Measurements from ENCODE around the gene CPB2.

The CPB2 gene

DNA sequence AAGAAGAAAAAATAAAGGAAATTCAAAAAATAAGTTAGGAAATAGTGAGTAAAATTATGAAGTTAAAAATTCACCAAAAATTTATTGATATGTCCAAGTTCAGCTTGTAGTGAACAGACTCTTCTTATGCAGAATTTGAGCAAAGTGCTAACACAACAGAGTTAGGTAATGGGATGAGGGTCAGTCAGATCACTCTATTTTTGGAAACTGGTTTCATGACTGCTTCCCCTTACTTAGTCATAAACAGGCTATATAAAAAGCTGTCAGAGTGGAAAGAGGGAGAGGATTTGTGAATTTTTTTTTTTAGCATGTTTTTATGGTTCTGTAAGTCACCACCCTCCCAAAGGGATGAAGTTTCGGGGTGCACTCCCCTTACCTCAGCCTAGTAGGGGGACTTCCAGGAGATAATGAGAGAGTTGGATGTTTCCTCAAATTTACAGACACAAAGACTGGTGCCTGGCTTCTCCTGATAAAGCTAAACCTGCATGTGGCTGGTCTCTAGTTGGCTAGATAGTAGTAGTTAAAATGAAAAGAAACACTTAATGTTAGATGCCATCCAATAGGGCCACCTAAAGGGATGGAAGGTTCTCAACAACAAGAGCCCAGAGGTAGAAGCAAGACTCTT, 4.5 kb downstream of the CPB2 start:
- no peak for DNase-seq (ENCODE audit: low read depth in 2 of 2)

DNA sequence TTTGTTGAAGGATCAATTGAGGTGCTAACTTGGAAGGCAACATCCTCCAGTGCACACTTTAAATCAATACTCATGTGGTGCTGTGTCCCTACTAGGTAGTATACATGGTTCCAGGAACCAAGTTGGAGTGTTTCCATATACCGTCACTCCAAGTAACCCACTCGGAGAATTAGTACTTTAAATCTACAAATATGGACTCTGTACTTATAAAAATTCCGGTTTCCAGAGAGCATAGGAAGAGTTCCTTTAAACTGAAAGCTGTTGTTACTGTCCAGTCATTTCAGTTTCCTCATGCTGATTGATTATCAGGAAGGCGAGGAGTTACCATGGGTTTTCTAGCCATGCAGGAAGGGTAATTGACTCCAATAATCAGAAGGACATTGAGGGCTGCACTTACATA, 7.2 kb downstream of the CPB2 start:
- DNase-seq (ENCODE audit: low read depth in 2 of 2): no peak

DNA sequence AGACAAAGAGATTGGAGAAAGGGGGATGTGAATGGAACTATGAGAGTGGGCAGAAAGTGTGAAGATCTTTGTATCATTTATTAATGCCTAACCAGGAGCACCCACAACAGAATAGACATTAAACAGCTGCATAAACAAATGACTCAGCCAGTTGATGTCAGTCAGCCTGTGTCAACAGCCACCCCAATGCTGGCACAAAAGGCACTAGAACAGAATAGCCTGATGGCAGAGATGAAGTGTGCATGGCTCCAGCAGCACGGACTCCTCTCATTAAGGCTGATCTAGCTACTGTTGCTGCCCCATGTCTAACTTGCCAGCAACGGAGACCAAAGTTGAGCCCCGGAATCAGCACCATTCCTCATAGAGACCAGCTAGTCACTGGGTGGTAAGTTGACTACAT, 7.8 kb downstream of the CPB2 start:
- DNase-seq (ENCODE audit: low read depth in 2 of 2): no peak

DNA sequence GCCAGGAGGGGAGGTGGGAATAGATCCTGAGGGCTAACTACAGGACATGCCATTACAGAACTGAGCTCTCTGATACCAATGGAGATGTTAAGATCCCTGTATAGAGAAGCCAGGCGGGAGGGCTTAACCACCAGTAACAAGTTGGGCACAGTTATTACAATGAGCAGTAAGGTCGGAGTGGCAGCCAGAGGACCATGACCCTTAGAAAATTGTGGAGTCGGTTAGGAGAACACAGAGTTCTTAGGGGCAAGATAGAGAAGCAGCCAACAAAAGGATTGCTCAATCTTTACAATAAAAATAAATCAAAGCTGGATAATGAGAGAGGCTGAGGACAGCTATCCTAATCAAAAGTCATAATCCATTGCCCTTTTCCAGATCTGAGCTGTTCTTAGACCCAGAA, 10.4 kb downstream of the CPB2 start:
- no peak for DNase-seq (ENCODE audit: low read depth in 2 of 2)

DNA sequence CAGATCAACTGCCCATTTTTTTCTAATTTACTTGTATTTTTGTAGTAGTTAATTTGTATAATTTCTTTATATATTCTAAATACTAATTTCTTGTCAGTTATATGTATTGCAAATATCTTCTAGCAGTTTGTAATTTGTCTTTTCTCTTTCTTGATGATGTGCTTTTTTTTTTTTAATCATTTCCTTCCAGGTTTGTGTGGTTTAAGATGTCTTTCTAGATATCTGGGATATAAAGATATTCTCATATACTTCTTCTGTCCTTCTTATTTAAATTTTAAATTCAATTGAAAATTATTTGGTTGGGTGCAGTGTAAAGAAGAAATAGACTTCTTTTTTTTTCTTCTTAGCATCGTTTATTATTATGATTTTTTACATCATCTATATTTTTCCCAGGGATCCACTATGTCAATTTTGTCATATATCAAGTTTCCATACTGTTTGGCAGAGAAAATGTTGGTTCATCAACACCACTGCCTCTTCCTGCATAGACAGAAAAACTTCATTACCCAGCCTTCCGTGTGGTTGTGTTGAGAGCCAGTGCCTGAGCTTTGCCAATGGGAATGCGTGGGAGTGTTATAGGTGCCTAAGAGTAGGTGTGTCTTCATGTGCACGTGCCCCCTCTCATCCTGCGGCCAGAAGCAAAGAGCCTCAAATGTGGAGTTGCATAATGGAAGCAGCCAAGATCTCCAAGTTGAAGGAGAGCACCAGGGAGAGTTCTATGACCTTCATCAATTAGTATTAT, 15.8 kb downstream of the CPB2 start:
- DNase-seq (ENCODE audit: low read depth in 2 of 2): no peak

DNA sequence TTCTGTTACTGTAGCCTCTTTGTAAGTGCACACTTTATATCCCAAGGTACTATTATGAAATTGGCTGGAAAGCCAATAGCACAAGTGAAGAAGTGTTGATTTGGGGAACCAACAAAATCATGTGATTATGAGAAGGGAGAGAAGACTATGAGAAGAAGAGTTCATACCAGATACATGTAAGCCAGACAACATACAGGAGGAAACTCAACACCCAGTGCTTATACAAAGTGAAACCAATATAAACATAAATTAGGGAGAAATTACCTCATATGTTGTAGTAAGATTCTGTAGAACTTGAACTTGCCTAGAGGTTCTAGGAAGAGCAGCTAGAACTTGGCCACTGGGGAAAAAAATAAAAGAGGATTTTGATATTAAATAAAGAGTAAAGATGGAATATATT, 17.4 kb downstream of the CPB2 start:
- no peak for DNase-seq (ENCODE audit: low read depth in 2 of 2)

DNA sequence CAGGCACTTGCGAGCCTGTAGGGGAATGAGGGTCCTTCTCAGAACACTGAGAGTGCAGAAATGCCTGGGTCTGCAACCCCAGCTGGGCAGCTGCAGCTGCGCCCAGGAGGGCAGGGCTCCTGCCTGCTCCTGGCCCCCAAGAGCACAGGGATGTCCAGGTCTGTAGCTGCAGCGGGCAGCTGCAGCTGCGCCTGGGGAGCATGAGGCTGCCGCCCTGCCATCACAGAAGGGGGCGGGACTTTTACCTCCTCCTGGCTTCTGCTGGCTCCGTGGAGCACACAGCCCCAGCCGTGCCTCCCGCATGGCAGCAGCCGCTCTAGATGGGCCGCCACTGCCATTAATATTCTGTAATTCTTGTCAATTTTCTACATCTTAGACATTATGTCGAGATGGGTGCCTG, 17.8 kb downstream of the CPB2 start:
- no peak for DNase-seq (ENCODE audit: low read depth in 2 of 2)

DNA sequence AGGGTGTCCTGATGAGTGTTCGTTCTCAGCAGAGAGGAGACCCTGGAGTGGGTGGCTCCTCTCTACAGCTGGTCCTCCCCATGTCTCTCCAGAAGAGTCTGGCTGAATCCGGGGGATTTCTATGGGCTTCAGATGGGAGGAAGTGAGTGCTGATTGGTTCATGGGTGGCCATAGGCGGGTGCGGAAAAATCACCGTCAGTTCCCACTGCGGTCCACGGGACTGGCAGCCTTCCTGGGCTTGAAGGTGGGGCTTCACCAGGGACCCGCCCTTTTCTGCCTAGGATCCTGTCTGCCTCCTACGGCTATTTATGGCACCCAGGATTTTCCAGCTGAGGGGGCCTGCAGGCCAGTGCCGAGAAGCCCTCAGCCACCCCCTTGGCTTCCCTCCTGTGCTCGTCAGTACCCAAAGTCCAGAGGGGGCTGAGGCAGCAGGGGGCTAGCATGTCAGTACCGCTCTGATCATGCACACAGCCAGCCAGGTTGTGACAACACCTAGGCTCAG, 18.4 kb downstream of the CPB2 start:
- DNase-seq (ENCODE audit: low read depth in 2 of 2): no peak

DNA sequence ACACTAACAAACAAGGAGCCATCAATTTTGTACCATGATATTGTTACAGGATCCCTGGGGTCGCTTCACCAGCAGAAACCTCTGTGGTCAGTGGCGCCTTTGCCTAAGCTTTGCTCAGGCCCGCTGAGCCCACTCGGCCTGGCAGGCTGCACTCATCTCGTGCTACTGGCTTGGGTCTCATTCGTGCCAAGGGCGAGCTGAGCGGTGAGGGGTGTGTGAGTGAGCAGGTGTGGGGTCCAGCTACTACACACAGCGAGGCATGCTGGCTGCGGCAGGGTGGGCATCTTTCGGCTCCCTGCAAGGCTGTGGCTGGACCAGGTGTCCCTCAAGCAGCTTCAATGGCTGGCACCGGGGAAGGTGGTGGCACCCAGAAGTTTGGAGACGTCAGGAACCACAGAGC, 19.1 kb downstream of the CPB2 start:
- no peak for DNase-seq (ENCODE audit: low read depth in 2 of 2)

DNA sequence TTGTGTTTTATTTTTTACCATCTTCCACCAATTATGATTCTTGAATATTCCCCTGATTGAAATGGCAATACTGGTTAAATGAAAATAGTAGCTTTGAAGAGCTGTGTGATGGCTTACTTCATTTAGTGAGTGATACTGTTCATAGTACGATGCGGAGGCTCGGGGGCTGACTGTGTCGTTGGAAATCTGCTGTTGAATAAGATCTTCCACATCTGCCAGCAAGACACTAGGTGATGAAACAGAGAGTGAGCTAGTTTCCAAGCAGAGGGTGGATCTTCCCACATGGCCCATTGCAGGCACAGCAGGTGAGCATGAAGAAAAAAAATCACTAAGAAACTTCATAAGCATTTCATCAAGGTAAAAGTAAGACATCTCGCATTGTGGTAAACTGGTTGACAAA, 22.5 kb downstream of the CPB2 start:
- no peak for DNase-seq (ENCODE audit: low read depth in 2 of 2)

DNA sequence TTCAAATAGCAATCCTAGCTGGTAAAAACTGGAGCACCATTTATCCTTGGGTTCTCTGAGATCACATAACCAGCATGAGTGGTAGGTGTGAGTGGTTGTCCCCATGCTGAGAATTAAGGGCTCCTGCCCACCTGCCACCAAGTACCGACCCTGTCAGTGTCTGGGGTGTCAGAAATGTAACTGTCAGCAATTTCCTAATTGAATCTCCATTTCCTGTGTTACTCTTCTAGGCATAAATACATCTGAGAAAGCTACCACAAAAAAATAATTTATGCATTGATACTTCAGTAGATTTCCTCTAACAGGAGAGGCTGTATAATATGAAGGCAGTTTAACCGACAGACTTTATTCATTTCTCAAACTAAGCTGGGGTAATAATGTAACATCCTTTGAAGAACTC, 25.1 kb downstream of the CPB2 start:
- DNase-seq (ENCODE audit: low read depth in 2 of 2): no peak

DNA sequence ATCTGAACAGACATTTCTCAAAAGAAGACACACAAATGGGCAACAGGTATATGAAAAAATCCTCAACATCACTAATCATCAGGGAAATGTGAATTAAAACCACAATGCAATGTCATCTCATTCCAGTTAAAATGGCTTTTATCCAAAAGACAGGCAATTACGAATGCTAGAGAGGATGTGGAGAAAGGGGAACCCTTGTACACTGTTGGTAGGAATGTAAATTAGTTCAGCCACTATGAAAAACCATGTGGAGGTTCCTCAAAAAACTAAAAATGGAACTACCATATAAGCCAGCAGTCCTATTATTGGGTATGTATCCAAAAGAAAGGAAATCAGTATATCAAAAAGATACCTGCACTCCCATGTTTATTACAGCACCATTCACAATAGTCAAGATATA, 27.6 kb downstream of the CPB2 start:
- DNase-seq (ENCODE audit: low read depth in 2 of 2): no peak

DNA sequence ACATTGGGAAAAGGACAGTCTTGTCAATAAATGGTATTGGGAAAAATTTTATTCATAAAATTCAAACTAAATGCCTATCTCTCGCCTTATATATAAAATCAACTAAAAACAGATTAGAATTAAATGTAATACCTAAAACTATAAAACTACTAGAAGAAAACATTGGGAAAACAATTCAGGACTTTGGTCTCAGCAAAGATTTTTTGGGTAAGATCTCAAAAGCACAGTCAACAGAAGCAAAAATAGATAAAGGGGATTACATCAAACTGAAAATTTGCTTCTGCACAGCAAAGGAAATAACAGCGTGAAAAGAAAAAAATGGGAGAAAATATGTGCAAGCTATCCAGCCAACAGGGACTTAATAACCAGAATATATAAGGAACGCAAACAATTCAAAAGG, 28.0 kb downstream of the CPB2 start:
- DNase-seq (ENCODE audit: low read depth in 2 of 2): no peak

DNA sequence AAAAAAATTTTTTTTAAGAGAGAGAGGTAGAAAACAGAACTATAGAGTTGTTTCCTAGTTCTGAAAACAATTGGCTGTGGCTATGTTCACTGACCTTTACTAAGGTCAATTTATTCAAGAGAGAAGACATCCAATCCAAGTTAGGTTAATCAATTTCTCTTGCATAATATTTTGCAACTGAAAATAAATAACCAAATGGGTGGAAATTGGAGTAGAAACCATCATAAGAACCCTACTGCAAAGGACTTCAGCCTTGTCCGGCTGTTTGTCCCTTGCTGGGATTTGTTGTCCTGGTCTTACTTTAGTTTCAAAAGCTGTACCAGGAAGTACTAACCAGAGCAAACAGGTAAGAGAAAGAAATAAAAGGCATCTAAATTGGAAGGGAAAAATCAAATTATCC, 29.0 kb downstream of the CPB2 start:
- no peak for DNase-seq (ENCODE audit: low read depth in 2 of 2)

DNA sequence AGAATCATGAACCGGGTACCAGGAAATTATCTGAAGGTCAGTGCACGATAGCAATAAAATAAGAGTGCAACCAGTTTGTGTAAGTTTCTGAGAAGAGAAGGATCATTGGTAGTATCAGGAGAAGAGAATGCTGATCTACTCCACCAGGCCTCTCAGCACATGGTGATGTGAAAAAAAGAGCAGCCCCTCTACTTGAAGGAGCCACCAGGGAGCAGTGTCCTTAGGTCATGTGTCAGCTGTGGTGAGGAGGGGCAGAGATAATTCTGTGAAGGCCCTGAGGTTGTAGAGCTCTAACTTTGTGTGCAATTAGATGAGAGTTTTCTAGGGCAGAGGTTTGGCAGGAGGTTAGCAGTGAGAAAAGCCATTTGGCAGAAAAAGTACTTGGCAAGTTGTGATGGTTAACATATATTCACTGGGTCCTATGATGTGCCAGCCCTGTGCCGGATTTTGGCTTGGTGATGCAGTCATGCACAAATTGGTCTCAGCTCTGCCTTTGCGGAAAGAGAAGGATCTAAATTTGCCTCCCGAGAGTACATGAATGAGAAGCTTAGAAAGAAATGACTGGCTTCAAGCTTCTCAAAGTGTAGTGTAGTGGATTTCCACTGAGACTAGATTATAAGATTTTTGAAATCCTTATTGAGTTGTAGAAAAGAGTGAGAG, 33.1 kb downstream of the CPB2 start:
- no peak for DNase-seq (ENCODE audit: low read depth in 2 of 2)

DNA sequence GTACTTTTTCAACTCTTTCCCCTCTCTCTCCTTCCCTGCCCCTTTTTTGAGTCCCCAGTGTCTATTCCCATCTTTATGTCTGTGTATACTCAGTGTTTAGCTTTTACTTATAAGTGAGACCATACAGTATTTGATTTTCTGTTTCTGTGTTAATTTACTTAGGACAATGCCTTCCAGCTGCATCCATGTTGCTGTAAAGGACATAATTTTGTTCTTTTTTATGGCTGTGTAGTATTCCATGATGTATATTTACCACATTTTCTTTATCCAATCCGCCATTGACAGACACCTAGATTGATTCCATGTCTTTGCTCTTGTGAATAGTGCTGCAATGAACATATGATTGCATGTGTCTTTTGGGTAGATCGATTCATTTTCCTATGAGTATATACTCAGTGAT, 41.5 kb downstream of the CPB2 start:
- no peak for DNase-seq (ENCODE audit: low read depth in 2 of 2)

DNA sequence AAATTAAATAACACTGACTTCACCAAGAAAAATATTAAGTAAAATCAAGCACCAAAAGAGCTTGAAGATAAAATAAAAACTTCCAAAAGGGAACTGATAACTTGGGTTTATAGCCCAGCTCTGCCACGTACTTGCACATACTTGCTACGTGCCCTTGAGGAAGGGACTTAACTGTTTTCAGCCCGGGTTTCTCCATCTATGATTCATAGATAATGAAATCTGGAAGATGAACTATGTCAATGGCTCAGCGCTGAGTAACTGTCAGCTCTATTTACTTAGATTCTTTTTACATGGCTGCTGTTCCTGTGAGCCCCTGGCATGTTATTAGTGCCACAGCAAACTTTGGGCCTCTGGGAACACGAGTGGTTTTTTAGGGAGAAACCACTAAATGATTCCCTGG, 42.6 kb downstream of the CPB2 start:
- no peak for DNase-seq (ENCODE audit: low read depth in 2 of 2)

DNA sequence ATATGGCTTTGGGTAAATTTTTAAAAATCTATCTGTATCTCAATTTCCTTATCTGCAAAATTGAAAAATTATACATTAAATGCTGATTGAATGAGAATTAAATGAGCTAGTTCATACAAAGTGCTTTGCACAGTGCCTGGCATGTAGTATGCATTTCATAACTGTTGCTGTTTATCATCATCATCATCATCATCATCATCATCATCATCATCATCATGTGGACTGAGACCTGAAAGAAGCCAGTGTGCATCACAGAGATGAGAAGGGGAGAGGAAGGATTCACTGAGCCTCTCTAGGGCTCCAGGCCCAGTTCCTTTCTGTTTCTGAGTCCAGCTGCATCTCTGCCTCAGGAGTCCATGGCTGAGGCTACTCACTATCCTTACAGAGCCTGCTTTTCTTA, 45.4 kb downstream of the CPB2 start:
- DNase-seq (ENCODE audit: low read depth in 2 of 2): no peak

DNA sequence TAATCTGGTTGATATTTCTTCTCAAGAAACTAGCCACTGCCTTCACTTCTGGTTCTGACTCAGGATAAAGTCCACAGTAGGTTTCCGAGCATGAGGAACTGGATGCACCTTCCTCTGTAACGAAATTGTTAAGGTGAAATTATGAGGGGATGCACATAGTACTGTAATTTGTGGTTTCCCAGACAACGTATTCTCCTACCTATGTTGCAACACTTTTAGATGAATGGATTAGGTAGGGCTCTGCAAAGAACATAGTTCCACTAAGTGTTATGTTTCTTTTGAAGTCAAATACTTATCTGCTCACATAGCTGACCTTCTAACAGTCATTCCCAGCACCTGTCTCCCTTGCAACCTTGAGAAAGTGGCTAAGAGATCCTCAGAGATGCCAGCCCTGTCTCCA, 46.6 kb downstream of the CPB2 start:
- no peak for DNase-seq (ENCODE audit: low read depth in 2 of 2)

DNA sequence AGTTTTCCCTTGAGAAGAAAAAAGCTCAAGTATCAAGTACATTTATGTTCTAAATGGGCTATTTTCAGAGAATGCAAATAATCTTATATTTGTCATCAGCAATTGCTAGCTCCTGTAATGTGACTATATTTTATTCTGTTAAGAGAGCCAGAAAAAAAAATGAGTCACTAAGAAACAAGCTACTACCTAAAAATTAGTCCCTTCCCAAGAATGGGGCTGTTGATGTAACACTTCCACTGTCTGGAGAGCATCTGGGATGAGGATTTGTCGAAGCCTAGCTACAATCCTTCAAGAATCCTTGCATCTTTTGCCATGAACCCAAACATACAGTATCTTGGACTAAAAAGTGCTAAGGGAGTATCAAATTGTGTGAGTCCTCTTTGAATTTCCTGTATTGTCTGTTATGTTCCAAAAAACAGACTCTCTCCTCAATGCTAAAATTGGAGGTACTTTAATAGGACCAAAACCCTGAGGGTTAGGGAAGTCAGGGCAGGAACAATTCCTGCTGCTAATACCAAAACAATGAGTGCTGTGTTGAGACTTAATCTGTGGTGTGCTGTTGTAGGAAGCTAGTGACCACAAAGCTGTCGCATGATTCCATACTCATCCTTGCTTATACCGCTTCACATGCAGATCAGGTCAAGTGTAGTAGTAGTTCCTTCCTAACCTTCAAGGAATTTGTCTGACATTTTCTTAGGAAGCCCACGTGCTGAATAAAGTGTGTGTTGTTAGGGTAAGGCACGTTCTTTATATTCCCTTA, 47.4 kb downstream of the CPB2 start:
- no peak for DNase-seq (ENCODE audit: low read depth in 2 of 2)

DNA sequence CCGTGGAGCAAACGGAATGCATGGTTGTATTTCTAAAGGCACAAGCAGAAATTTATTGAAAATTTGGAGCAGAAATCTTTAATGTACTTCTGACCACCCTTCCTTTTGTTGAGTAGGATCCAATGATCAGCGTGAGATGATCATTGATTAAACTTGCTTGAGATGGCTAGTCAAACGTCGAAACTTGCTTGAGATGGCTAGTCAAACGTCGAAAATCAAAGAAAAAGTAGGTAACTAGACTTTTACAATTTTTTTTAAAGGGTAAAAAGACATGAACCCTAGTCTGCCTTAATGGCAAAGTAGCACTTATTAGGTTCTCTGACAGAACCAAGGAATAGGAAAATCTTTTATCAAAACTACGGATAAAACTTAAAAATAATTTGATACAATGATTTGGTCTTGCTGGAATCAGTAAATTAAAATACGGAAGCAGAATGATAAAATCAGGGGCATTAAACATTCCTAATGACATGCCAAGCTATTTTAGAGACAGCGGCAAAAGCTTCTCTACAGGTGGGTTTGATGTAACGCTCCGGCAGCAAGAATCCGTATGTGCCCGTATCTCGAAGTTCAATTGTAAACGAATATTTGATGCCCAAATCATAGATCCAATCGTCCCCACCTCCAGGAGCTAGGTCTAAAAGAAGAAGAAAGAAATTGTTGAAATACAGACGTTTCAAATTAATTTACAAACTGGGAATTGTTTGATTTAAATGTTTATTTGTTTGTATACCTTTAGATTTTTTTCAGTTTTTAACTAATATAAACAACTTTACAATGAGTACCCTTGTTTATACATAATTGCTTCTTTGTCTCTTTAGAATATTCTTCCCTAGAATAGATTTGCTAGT, 51.4 kb downstream of the CPB2 start:
- no peak for DNase-seq (ENCODE audit: low read depth in 2 of 2)

All from stimulated activated CD4-positive, alpha-beta T cell treated with anti-CD3 and anti-CD28 coated beads, Interleukin-15, amount 100 ng/mL, for 48 hours (primary cell).